ENCODE data around the gene MAML1. TPM values are rescaled to one million over a fixed set of nuclear protein-coding genes. Genes with fewer than 3 reads are reported as not detected.
A peak's percentile ranks its signal among the peaks of the same experiment; 100 is the strongest.

The MAML1 gene
- total RNA-seq, 4 donors from 2014 or later: 16.6 to 29.0 (median 17.9) TPM

GRCh38 chr5:179804555-179804947 is 71.9 kb downstream of the MAML1 start:
- Histone ChIP-seq H3K4me1 (peaks cover 42 to 60% (median 49%) of the 10 kb centered on the region in 3 donors), H3K4me3 (peak overlapping the region in 2 of 4 donors; percentile 96 to 99), H3K27ac (peak overlapping the region in 2 of 4 donors; percentile 95 to 99), H3K36me3 (peaks cover 4 to 22% (median 14%) of the 10 kb centered on the region in 3 donors), H3K27me3 (no peaks in the 10 kb centered on the region), H3K9me3 (no peaks in the 10 kb centered on the region)
- intact Hi-C loops (cut with DNase I): no loop called here
- 84 to 87% methylated on average over 6 to 7 of the region's 8 CpGs for WGBS, 2 donors
- DNase-seq: no peak
- TF ChIP-seq CTCF (IDR thresholded peaks at IDR 0.05) (no peak), POLR2A (IDR thresholded peaks at IDR 0.05) (no peak)

- intact Hi-C loops (cut with DNase I): no loop called here
- H3K9me3 ChIP-seq: no peaks in the 10 kb centered on the region
- peak overlapping the region; percentile 77 to 99 (median 90) for H3K4me3 ChIP-seq
- WGBS, 2 donors: 30 to 39% methylated on average over 3 to 4 of the region's 9 CpGs
- H3K27me3 ChIP-seq: no peaks in the 10 kb centered on the region
- TF ChIP-seq CTCF (IDR thresholded peaks at IDR 0.05) (no peak), POLR2A (IDR thresholded peaks at IDR 0.05) (no peak)
- DNase-seq: no peak
- peaks cover 42 to 60% (median 49%) of the 10 kb centered on the region in 3 donors for H3K4me1 ChIP-seq
- H3K36me3 ChIP-seq: peaks cover 0 to 16% (median 9%) of the 10 kb centered on the region in 3 donors
- H3K27ac ChIP-seq: peak overlapping the region; percentile 93 to 99 (median 96)
Observed at GRCh38 chr5:179805070-179805528, 72.5 kb downstream of the MAML1 start.

- no CpG with 5 or more reads among the region's 65 CpGs for WGBS, 2 donors
- Histone ChIP-seq H3K27ac (peak overlapping the region; percentile 93 to 99 (median 96)), H3K4me3 (peak overlapping the region; percentile 77 to 99 (median 90)), H3K9me3 (no peaks in the 10 kb centered on the region), H3K4me1 (peaks cover 42 to 60% (median 49%) of the 10 kb centered on the region in 3 donors), H3K36me3 (peaks cover 0 to 11% (median 8%) of the 10 kb centered on the region in 3 donors), H3K27me3 (no peaks in the 10 kb centered on the region)
- intact Hi-C loops (cut with DNase I): no loop called here
- DNase-seq: no peak
- TF ChIP-seq POLR2A (IDR thresholded peaks at IDR 0.05) (no peak), CTCF (IDR thresholded peaks at IDR 0.05) (no peak)
Observed at GRCh38 chr5:179805529-179806249, 73.1 kb downstream of the MAML1 start.

DNA sequence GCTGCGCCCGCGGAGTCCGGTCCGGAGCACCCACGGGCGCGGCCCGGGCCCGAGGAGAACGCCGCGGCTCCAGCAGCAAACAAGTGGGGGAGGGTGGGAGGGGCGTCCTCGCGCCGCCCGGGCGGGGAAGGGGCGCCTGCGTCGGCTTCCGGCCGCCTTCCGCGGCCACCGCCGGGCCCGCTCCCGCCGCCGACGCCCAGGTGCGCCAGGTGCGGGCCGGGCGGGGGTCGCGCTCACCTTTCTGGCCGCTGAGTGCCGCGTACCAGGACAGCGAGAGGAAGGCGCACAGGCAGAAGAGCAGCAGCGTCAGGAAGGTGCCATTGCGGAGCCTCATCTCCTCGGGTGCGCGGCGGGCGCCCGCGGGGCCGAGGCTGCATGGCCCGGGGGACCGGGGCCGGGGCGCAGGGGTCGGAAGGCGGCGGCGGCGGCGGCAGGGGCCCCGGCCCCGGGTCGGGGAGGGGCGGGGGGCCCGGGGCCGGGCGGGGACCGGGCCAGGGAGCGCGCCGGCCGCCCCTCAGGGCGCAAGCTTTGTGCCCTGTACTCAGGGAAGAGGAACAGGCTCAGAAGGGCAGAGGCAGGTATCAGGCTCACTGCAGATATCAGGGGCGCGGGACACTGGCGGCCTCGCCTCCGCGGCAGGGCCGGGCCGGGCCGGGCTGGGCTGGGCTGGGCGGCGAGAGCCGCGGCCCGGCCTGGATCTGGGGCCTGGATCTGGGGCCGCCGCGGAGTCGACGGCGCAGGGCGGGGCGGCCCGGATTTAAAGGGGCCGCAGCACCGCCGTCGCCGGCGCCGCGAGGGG is 73.8 kb downstream of the MAML1 start, which contains the start of gene MGAT4B:
MGAT4B (minus strand) TSS at position 617 of the 799 bp plus-strand sequence; CDS start at position 334, 283 bp downstream.
- Histone ChIP-seq H3K9me3 (no peaks in the 10 kb centered on the region), H3K27me3 (no peaks in the 10 kb centered on the region), H3K4me1 (peaks cover 42 to 57% (median 49%) of the 10 kb centered on the region in 3 donors), H3K36me3 (peaks cover 0 to 3% (median under 1%) of the 10 kb centered on the region in 3 donors), H3K4me3 (peak within 1 kb of the TSS; percentile 77 to 99 (median 90)), H3K27ac (peak within 1 kb of the TSS; percentile 93 to 99 (median 96))
- intact Hi-C loops (cut with DNase I): no loop called here
- 0% methylated on average over 4 of the region's 108 CpGs; no CpG with 5 or more reads in 1 of the 2 donors for WGBS, 2 donors
- TF ChIP-seq POLR2A (IDR thresholded peaks at IDR 0.05): peak in 2 of 4 donors; percentile 51 to 76
- TF ChIP-seq CTCF (IDR thresholded peaks at IDR 0.05): peak in 2 of 6 experiments; percentile 4 to 13
- no peak for DNase-seq
